UCSD-AML1 (cell line): ENCODE data around the gene ESRRG.

ENCODE experiments used
- DNase-seq: peaks from one replicate; lab custom pipeline; 2025; ENCODE audit not compliant: unreplicated experiment; lab: John Stamatoyannopoulos, UW

ESRRG gene

GRCh38 chr1:216523043-216523442 lies 200.2 kb downstream of the ESRRG start:
- no peak for DNase-seq

DNA sequence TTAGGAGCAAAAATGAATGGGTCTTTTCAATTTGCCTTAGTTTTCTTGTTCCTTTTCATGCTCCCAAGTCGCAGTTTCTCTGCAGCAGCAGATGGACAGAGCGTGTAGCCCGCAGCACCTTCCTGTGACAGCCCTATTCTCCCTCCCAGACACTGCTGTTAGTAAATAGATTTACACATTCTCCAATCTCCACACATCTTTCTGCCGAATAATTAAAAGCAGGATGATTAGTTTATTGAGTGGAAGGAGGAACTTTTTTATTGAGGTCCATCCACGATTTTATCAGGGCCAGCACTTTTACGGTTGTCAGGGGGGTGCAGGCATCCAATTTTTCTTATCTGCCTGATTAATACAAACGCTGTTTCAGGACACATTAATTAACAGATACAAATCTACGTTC lies 201.8 kb downstream of the ESRRG start:
- DNase-seq = no peak

DNA sequence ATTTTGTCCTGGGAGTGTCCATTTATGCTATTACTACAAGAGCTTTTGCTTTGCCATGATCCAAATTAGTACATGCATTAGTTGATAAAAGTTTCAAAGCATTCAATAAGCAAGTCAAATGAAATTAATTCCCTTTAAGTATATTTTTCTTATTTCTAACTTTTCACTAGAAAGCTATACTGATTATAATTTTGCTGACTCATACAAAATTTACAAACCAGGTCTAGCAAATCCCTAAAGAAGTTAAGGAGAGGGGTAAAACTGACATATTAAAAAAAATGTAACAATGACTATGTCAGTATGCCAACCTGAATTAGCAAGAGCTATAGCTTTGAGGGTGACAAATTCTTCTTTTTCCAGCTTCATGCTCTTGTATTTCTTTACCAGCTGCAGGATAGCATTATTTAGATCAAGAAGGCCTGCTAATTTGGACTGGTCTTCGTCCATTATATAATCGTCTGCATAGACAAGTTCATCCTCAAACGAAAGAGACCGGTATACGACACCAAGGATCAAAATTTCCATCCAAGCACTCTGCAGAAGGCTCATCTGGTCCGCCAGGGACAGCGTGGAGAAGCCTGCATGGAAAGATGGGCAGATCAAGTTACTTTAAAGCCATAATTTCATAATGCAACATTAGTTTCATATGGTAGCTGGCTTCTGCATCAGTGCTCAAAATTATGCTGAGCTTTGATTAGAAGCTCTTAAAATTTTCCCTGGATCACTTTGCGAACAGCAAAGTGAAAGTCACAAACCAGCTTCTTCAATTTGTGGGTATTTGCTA lies 204.2 kb downstream of the ESRRG start:
- DNase-seq = no peak

DNA sequence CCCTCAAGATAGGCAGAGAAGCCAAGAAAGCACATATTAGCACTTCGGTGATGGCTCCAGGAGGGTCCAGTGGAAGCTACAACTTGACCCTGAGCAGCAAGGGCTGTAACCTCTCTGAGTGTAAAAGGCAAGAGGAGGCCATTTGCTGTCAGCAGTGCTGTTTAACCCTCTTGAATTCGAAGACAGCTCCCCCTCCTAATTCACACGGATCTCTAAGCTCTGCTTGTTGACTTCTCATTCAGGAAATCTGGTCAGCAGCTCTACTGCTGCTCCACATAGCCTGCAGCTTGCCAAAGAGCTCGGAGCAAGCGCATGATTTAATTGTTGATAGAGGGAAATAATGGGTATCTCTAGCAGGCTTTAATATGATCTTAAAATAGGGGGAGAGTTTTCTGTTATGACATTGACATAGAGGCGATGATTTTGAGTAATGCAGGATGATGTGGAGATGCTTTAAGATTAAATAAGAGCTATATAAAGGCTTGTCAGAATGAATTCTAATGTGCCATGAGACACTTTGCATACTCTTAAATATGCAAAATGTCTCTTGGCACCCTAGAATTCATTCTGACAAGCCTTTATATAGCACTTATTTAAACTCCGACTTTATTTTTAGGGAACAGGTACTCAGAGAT lies 220.6 kb downstream of the ESRRG start:
- no peak for DNase-seq

GRCh38 chr1:216500273-216500967 lies 222.8 kb downstream of the ESRRG start:
- DNase-seq = no peak

DNA sequence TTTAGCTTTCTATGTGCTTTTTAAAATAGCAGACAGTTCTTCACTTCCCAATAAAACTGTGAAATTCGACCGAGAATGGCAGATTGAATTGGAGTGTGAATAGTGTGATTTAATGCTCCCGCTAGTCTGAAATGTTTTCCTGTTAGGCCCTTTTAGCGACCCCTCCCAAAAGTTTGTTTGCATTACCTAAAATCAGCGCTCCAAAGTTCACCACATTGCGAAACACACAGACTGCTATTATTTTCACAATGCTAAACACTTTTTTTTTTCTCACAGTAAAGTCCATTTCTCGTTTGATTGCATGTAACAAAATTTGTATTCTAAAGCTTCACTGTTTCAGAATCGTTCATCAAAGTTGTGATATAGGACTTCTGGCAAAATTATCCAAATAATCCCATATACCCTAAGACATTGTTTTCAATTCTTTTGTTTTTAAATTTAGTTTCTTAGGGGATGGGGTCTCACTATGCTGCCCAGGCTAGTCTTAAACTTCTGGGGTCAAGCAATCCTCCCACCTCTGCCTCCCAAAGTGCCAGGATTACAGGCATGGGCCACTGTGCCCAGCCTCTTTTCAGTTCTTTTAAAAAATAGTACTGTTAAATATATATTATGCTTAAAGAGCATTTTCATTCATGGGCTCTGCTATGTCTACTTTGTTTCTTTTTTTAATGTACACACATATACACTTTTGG lies 223.5 kb downstream of the ESRRG start:
- no peak for DNase-seq

- no peak for DNase-seq
These were observed 225.0 kb downstream of the ESRRG start for GRCh38 chr1:216498277-216498676.

DNA sequence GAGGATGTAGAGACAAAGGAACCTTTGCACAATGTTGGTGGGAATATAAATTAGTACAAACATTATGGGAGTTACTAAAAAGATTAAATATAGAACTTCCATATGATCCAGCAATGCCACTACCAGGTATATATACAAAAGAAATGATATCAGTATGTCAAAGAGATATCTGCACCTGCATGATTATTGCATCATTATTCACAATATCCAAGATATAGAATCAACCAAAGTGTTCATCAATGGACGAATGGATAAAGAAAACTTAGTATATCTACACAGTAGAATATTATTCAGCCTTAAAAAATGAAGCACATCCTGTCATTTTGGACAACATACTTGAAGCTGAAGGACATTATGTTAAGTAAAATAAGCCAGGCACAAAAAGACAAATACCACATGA lies 238.2 kb downstream of the ESRRG start:
- DNase-seq = no peak

DNA sequence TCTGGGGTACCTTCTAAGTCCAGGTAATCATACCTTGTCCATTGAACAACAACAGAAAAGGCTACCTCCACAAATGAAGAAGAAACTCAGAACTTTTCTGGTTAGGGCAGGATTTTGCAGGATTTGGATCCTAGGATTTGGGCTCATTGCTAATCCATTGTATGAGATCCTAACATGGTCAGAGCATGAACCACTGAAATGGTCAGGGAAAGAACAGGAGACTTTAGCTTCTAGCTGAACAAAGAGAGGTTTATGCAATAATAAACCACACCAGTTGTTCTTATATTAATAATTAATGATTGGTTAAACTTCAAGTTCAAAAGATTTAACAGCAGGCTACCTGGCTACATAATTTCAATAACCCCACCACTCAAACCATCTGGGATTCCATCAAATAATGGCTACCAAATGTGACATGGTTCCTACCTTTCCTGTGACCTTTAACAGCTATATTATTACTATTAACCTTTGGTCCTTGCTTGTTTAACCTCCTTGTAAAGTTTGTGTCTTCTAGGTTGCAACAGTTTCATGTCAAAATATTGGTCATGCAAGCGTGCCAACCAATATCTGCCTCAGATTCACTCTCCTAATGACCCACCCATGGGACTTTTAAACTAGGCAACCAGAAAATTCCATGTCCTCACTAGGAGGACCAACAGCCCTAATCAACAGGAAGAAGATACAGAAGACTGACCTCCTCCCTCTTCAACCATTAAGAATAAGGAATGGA lies 239.4 kb downstream of the ESRRG start:
- DNase-seq = no peak

DNA sequence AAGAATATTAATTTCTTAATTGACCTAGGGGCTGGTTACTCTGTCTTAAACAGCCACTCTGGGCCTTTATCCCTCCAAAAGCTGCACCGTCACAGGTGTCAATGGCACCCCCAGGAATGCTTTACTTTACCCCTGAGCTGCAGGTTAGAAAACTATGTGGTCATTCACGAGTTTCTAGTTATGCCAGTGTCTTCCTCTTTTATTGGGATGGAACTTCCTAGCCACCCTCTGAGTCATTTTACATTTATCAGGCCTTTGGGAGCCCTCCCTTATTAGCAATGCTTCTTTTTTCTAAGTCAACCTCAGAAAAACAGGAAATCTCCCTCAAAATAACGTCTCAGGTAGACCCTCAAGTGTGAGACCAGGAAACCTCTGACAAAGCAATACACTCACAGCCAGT lies 240.6 kb downstream of the ESRRG start:
- DNase-seq = no peak

- DNase-seq = no peak
These were observed 245.0 kb downstream of the ESRRG start for GRCh38 chr1:216478238-216478637.

- no peak for DNase-seq
These were observed 246.9 kb downstream of the ESRRG start for GRCh38 chr1:216476341-216476740.

GRCh38 chr1:216475659-216476276 lies 247.5 kb downstream of the ESRRG start:
- DNase-seq = no peak

DNA sequence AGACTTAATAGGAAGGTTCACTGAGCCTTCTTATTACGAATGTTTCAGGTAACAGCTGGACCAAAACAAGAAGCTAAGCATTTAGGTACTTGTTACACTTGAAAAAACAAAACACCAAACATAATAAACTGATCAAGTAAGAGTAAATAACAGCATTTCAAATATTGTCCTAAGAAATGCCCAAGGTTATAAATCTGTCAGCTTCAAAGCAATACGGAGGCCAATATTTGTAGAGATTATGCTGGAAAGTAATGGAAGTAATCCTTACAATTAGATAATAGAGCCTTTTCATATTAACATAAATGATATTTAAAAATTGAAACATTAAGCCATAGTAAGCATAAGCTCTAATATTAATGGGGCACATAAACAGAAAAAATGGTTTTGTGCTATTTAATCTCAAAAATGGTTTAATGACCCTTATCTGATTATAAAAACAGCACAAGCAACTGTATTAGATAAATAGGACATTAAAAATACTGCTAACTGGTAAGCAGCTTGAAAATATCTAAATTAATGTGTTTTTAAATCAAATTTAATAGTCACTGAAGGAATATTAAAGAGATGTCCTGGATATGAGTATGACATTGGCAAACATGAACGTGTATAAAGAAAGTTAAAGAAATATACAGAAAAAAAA lies 256.9 kb downstream of the ESRRG start:
- no peak for DNase-seq

GRCh38 chr1:216464489-216464888 lies 258.7 kb downstream of the ESRRG start:
- no peak for DNase-seq

GRCh38 chr1:216462066-216462775 lies 261.0 kb downstream of the ESRRG start:
- no peak for DNase-seq

DNA sequence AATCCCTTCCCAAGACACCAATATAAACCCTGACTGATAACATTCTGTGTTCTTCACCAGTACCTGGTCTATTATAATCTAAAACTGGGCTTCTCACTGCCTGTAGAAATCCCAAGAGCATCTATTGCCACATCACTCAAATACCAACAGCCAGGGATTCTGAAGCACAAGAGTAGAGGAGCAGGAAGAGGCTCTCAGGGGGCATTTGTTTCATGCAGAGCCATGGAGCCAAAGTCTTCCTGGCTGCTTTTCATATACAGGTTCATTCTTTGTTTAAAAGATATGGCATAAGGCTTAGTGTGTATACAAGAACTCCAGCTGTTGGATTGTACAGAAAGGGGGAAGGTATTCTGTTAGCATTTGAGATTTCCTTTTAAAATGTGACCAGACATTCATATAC lies 261.8 kb downstream of the ESRRG start:
- DNase-seq = no peak

GRCh38 chr1:216459651-216460207 lies 263.5 kb downstream of the ESRRG start:
- no peak for DNase-seq

DNA sequence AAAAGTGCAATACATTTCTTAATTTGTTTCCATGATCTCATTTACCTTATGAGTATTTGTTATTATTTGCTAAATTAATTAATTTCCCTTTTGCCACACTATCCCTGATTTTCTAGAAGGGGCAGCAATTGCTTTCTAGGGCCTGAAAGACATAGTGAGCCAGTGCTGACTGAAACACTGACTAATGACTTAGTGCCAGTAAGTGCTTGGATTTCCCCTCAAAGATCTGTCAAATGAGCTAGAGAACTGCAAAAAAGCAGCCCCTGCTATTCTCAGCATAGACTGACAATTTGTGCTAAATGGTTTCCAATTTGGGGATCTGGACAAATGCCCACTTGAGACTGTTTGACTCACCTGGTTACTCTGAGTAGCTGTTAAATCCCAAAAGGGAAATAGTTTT lies 264.4 kb downstream of the ESRRG start:
- no peak for DNase-seq
